K562 (cell line): ENCODE results near the gene PLTP. TPM values are rescaled to one million over a fixed set of nuclear protein-coding genes. Genes with fewer than 3 reads are reported as not detected.

ENCODE experiments used
- ATAC-seq: fragments of 200-7000 bp; cut with Tn5 transposase; 3 replicates; pipeline ENCODE4 v1.9.1; 2020; ENCODE audit warnings: moderate library complexity
- BruUV-seq: library from RNA; stranded (reverse); fragments of 400-500 nt; replicated peaks from 2 replicates; lab custom pipeline; 2021; lab: Mats Ljungman, UMichigan
- CTCF ChIA-PET: fragments of 300-600 bp; formaldehyde crosslinking; extraction: SDS; loops from one replicate; lab custom pipeline; 2021; ENCODE audit warnings: low intra/inter-chr PET ratio; lab: Yijun Ruan, JAX
- POLR2A ChIA-PET: fragments of 300-600, 350-650 bp; sonication (Branson Sonifier 250); formaldehyde crosslinking; extraction: SDS; loops from one replicate; lab custom pipeline; 2021; ENCODE audit warnings: antibody characterized with exemption, inconsistent platforms; lab: Yijun Ruan, JAX
- DNase-seq, 4 experiments: peaks; one replicate each; pipeline versions ENCODE4 v3.0.0 to v3.0.0-alpha.2; 2011 to 2018; ENCODE audit warnings: low spot score in 3 of 4, mixed read lengths in 3 of 4; ENCODE audit errors: extremely low read depth in 1 of 4
- FAIRE-seq: peaks from 2 replicates; lab custom pipeline; 2011; peaks lifted over from hg19 to GRCh38; lab: Jason Lieb, UNC
- H2AFZ ChIP-seq: 2 replicates; pipeline ENCODE4 v1.6.0; 2011; ENCODE audit warnings: low read depth, low read length, control low read depth, inconsistent platforms
- H3K27ac ChIP-seq: fragments of 200-600 bp; 3 replicates; pipeline ENCODE4 v1.8.0; 2011; ENCODE audit warnings: low read depth, mild to moderate bottlenecking, control low read depth, inconsistent platforms, low read length, moderate library complexity, mixed read lengths; ENCODE audit errors: extremely low read depth
- H3K27me3 ChIP-seq, 2 experiments: fragments of 300-600 bp in 1 of 2; 2 replicates in 1 of 2; 3 replicates in 1 of 2; pipeline versions ENCODE4 v1.6.0 to v1.8.0; 2011; ENCODE audit warnings: inconsistent platforms in 2 of 2, low read length in 2 of 2, mild to moderate bottlenecking in 1 of 2, mixed read lengths in 1 of 2, moderate library complexity in 1 of 2; ENCODE audit not compliant: control insufficient read depth in 2 of 2, insufficient read depth in 2 of 2
- H3K36me3 ChIP-seq: fragments of 300-600 bp; 3 replicates; pipeline ENCODE4 v1.8.0; 2011; ENCODE audit warnings: mild to moderate bottlenecking, low read length, inconsistent platforms; ENCODE audit not compliant: control insufficient read depth, insufficient read depth
- H3K4me1 ChIP-seq, 2 experiments: fragments of 200-600 bp in 1 of 2; replicated peaks in 1 of 2; 2 replicates in 1 of 2; 3 replicates in 1 of 2; pipeline versions ENCODE4 v1.5.1 to v1.8.0; 2011; ENCODE audit warnings: inconsistent platforms in 2 of 2, low read length in 2 of 2, mild to moderate bottlenecking in 1 of 2, mixed read lengths in 1 of 2, moderate library complexity in 1 of 2; ENCODE audit not compliant: control insufficient read depth in 2 of 2, insufficient read depth in 2 of 2
- H3K4me2 ChIP-seq: 2 replicates; pipeline ENCODE4 v1.6.1; 2011; ENCODE audit warnings: low read length, control low read depth, inconsistent platforms, mixed read lengths; ENCODE audit not compliant: insufficient read depth
- H3K4me3 ChIP-seq: fragments of 200-600 bp; sonication (generic), shearing (Covaris generic); 2 replicates; pipeline ENCODE4 v1.5.1; 2016; ENCODE audit warnings: control low read depth, inconsistent platforms
- H3K79me2 ChIP-seq: fragments of 200-600 bp; 3 replicates; pipeline ENCODE4 v1.8.0; 2011; ENCODE audit warnings: low read length, inconsistent platforms; ENCODE audit not compliant: control insufficient read depth, insufficient read depth
- H3K9ac ChIP-seq, 2 experiments: 2 replicates each; pipeline versions ENCODE4 v1.6.0 to v1.6.1; 2011; ENCODE audit warnings: low read depth in 2 of 2, low read length in 2 of 2, control low read depth in 1 of 2, inconsistent platforms in 1 of 2, mild to moderate bottlenecking in 1 of 2, mixed read lengths in 1 of 2; ENCODE audit not compliant: insufficient read depth in 1 of 2
- H3K9me1 ChIP-seq: one replicate; pipeline ENCODE4 v1.6.0; 2011; ENCODE audit warnings: inconsistent platforms, mild to moderate bottlenecking, low read length, moderate library complexity; ENCODE audit not compliant: control insufficient read depth, insufficient read depth
- H3K9me3 ChIP-seq: replicated peaks from 2 replicates; pipeline ENCODE4 v1.5.1; 2011; ENCODE audit warnings: low read depth, low read length, inconsistent platforms; ENCODE audit not compliant: control insufficient read depth, insufficient read depth
- H4K20me1 ChIP-seq: replicated peaks from 2 replicates; pipeline ENCODE4 v1.6.1; 2011; ENCODE audit warnings: low read length, inconsistent platforms, mixed read lengths; ENCODE audit not compliant: control insufficient read depth, insufficient read depth
- BCOR ChIP-seq: fragments of 450-650 bp; IDR thresholded peaks from 2 replicates; pipeline ENCODE4 v1.6.1; 2016
- C11orf30 ChIP-seq: fragments of 450-650 bp; IDR thresholded peaks from 2 replicates; pipeline ENCODE4 v1.6.1; 2016; ENCODE audit warnings: low read depth, mild to moderate bottlenecking
- POU5F1 ChIP-seq: fragments of 150-350 bp; IDR thresholded peaks from 2 replicates; pipeline ENCODE4 v1.6.1; 2014; ENCODE audit warnings: borderline replicate concordance, low read length, low read depth, mild to moderate bottlenecking; ENCODE audit not compliant: partially characterized antibody
- PREB ChIP-seq: sonication (generic); formaldehyde crosslinking; IDR thresholded peaks from 2 replicates; pipeline ENCODE4 v1.8.1; 2023; ENCODE audit warnings: mild to moderate bottlenecking, missing genetic modification reagents
- TAF7 ChIP-seq: fragments of 450-650 bp; IDR thresholded peaks from 2 replicates; pipeline ENCODE4 v1.6.1; 2016; ENCODE audit warnings: missing genetic modification characterization, missing compliant biosample characterization
- ZFP36 ChIP-seq: fragments of 150-350 bp; IDR thresholded peaks from 2 replicates; pipeline ENCODE4 v1.6.1; 2018; ENCODE audit warnings: low read length, low read depth; ENCODE audit not compliant: partially characterized antibody
- WGBS: fragments of 100-300 bp; shearing (Covaris generic); methylation state at CpG from one replicate; pipeline ENCODE4 v1.1.6; 2016; ENCODE audit warnings: low coverage, mixed read lengths; ENCODE audit not compliant: insufficient coverage; ENCODE audit errors: missing lambda C conversion rate; 5-methylcytosine and 5-hydroxymethylcytosine counted together
- in situ Hi-C: fragments of 300-500 bp; cut with MboI; formaldehyde crosslinking; loops from 4 replicates; pipeline ENCODE4 v1.15.0; 2018; ENCODE audit warnings: inconsistent platforms, mixed read lengths
- intact Hi-C: fragments of 100-400 bp; cut with micrococcal nuclease; formaldehyde crosslinking; loops from 2 replicates; pipeline ENCODE4 v1.14.2; 2022
- polyA plus RNA-seq, 8 experiments: library from polyadenylated mRNA; depleted of rRNA in 4 of 8; stranded (reverse) in 5 of 8; unstranded in 3 of 8; fragments of >200 nt; fragmentation: Nextera tagmentation in 2 of 8; fragmentation: Illumina TruSeq in 1 of 8; extraction: Ambion mirVana in 2 of 8; extraction: Trizol in 1 of 8; gene quantifications; 2 replicates each; pipeline versions ENCODE4 v1.2.1 to v1.2.3, GENCODE V29; 2011 to 2014; ENCODE audit warnings: inconsistent platforms in 1 of 8, missing spikeins in 1 of 8
- total RNA-seq, 7 experiments: library from RNA; depleted of rRNA in 6 of 7; stranded (reverse); fragments of >200 nt in 6 of 7; fragmentation: Illumina TruSeq in 2 of 7; extraction: Trizol in 2 of 7; gene quantifications; 2 replicates each; pipeline versions ENCODE4 v1.2.1 to v1.2.3, GENCODE V29; 2011 to 2021; ENCODE audit warnings: low replicate concordance in 1 of 7

PLTP gene
- total and polyA plus RNA-seq, 9 of the 15 experiments (the other 6 are each of a cell fraction or from before 2014, with no cell fraction given) = 2.8 to 29.3 (median 17.6) TPM

DNA sequence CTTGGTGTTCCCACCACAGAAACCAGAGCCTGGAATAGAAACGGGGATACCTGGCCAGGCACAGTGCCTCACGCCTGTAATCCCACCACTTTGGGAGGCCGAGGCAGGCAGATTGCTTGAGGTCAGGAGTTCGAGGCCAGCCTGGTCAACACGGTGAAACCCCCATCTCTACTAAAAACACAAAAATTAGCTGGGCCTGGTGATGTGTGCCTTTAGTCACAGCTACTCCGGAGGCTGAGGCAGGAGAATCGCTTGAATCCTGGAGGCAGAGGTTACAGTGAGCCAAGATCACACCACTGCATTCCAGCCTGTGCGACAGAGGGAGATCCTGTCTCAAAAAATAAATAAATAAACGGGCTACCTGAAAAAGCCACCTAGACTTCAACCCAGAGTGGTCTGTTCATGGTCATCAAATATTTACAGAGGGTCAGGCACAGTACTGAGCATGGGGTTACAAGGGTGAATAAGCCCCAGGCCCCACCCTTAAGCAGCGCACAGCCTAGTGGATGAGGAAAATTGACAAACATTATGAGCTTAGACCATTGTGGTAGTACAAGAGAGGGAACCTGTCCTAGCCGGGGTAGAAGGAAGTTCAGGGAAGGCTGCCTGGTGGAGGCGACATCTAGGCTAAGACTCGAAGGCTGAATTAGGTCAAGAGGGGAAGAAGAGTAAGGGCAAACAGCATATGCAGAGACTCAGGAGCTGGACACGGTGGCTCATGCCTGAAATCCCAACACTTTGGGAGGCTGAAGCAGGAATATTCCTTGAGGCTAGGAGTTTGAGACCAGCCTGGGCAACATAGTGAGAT is 15.3 kb upstream of the PLTP start:
- Histone ChIP-seq H3K4me1 (peaks cover 5% of the 10 kb centered on the region in 2 experiments; a peak in 4 of 5 replicates), H3K9me3 (no peaks in the 10 kb centered on the region), H3K27me3 (no peaks in the 10 kb centered on the region; a peak in 1 of 5 replicates), H2AFZ (no peak overlapping the region), H3K4me2 (no peak overlapping the region), H3K79me2 (no peaks in the 10 kb centered on the region), H3K9ac (no peak overlapping the region), H3K4me3 (no peak overlapping the region), H3K27ac (no peak overlapping the region), H3K36me3 (no peaks in the 10 kb centered on the region), H4K20me1 (peaks cover 3% of the 10 kb centered on the region; the same call in 1 of the 2 replicates), H3K9me1 (no peaks in the 10 kb centered on the region)
- no peak for DNase-seq
- in situ Hi-C loops (no loop called here), intact Hi-C loops (no loop called here)
- 36% methylated on average over 14 of the region's 14 CpGs for WGBS
- POLR2A ChIA-PET = interaction anchor here (0.6 to 8.0 kb wide), 5 partner anchors 6 to 80 kb away, joined by 3 to 91 read pairs (median 4); partner anchors contain the start of gene PCIF1
- no TSS peak for BruUV-seq
- ATAC-seq = peak; percentile 27; the same call in 2 of the 3 replicates
- CTCF ChIA-PET = no interaction called here
- no peak for FAIRE-seq
- TF ChIP-seq BCOR (no peak), ZFP36 (peak; percentile 95), PREB (CRISPR knock-in tag) (no peak), C11orf30 (no peak), TAF7 (no peak), POU5F1 (no peak)
